GM21381 (cell line): ENCODE data around the gene COPG2.
"Not testable (repeated sequence)": the region's sequence is repeated elsewhere in the genome, so short reads cannot be mapped to it uniquely, and the experiment has no call there.

Experiments used
- ATAC-seq: cut with Tn5 transposase; IDR thresholded peaks from one replicate; pipeline ENCODE4 v1.9.1; 2021; ENCODE audit warnings: mild to moderate bottlenecking, moderate library complexity; ENCODE audit not compliant: unreplicated experiment

COPG2 gene

GRCh38 chr7:130570144-130570543, 98.4 kb downstream of the COPG2 start:
- ATAC-seq = not testable (repeated sequence)

- no peak for ATAC-seq
Observed at GRCh38 chr7:130566898-130567280, 101.7 kb downstream of the COPG2 start.

- ATAC-seq = no peak
Observed at GRCh38 chr7:130566168-130566897, 102.2 kb downstream of the COPG2 start.

GRCh38 chr7:130560972-130561371, 107.6 kb downstream of the COPG2 start:
- no peak for ATAC-seq

- no peak for ATAC-seq
Observed at GRCh38 chr7:130559184-130559583, 109.4 kb downstream of the COPG2 start.

GRCh38 chr7:130554481-130554880, 114.1 kb downstream of the COPG2 start:
- no peak for ATAC-seq

GRCh38 chr7:130553398-130554029, 115.0 kb downstream of the COPG2 start:
- no peak for ATAC-seq

GRCh38 chr7:130544356-130544755, 124.2 kb downstream of the COPG2 start:
- ATAC-seq = no peak

GRCh38 chr7:130543487-130544010, 125.0 kb downstream of the COPG2 start:
- ATAC-seq = no peak

- ATAC-seq = not testable (repeated sequence)
Observed at GRCh38 chr7:130542297-130542696, 126.3 kb downstream of the COPG2 start.

GRCh38 chr7:130541287-130541686, 127.3 kb downstream of the COPG2 start:
- not testable (repeated sequence) for ATAC-seq

- not testable (repeated sequence) for ATAC-seq
Observed at GRCh38 chr7:130537894-130538293, 130.7 kb downstream of the COPG2 start.

- no peak for ATAC-seq
Observed at GRCh38 chr7:130529417-130529816, 139.1 kb downstream of the COPG2 start.

- ATAC-seq = not testable (repeated sequence)
Observed at GRCh38 chr7:130527752-130528355, 140.7 kb downstream of the COPG2 start.

GRCh38 chr7:130524628-130525027, 143.9 kb downstream of the COPG2 start:
- no peak for ATAC-seq

- ATAC-seq = not testable (repeated sequence)
Observed at GRCh38 chr7:130523519-130524125, 144.9 kb downstream of the COPG2 start.

GRCh38 chr7:130521258-130521951, 147.1 kb downstream of the COPG2 start:
- no peak for ATAC-seq

- no peak for ATAC-seq
Observed at GRCh38 chr7:130515315-130516040, 153.1 kb downstream of the COPG2 start.

GRCh38 chr7:130513447-130513846, 155.1 kb downstream of the COPG2 start:
- no peak for ATAC-seq

GRCh38 chr7:130512038-130512437, 156.5 kb downstream of the COPG2 start:
- ATAC-seq = not testable (repeated sequence)
